GM06990 (cell line): Measurements from ENCODE around the gene NUFIP2.

Experiments used
- DNase-seq: peaks from one replicate; pipeline ENCODE4 v3.0.0-alpha.2; 2011; ENCODE audit not compliant: insufficient read length; ENCODE audit errors: extremely low read depth
- H3K27me3 ChIP-seq: replicated peaks from 2 replicates; pipeline ENCODE4 v1.6.0; 2011; ENCODE audit warnings: low read length; ENCODE audit not compliant: control insufficient read depth, insufficient read depth
- H3K36me3 ChIP-seq: 2 replicates; pipeline ENCODE4 v1.5.1; 2011; ENCODE audit warnings: low read length; ENCODE audit not compliant: control insufficient read depth, insufficient read depth
- H3K4me3 ChIP-seq: replicated peaks from 2 replicates; pipeline ENCODE4 v1.5.1; 2011; ENCODE audit warnings: low read depth, mild to moderate bottlenecking, control low read depth, low read length
- CTCF ChIP-seq: IDR thresholded peaks from 2 replicates; pipeline ENCODE4 v1.5.1; 2011; ENCODE audit warnings: low read length, control low read depth, mild to moderate bottlenecking, inconsistent platforms; ENCODE audit not compliant: insufficient read depth, poor library complexity, severe bottlenecking

The NUFIP2 gene

DNA sequence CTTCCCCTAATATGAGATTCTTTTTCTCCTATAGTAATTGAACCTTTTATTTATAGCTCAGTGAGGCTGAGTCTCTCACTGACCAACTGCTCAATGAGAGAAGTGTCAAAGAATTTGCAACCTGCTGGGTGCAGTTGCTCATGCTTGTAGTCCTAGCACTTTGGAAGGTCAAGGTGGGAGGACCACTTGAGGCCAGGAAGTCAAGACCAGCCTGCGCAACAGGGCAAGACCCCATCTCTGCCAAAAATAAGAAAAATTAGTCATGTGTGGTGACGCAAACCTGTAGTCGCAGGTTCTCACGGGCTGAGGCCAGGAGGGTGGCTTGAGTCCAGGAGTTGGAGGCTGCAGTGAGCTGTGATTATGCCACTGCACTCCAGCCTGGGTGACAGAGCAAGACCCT is 78.2 kb downstream of the NUFIP2 start:
- Histone ChIP-seq H3K4me3 (no peak overlapping the region), H3K27me3 (no peaks in the 10 kb centered on the region), H3K36me3 (no peaks in the 10 kb centered on the region)
- no peak for DNase-seq
- TF ChIP-seq CTCF = no peak

GRCh38 chr17:29215174-29215573 is 78.8 kb downstream of the NUFIP2 start:
- no peak for DNase-seq
- no peak overlapping the region for H3K4me3 ChIP-seq
- H3K27me3 ChIP-seq = no peaks in the 10 kb centered on the region
- H3K36me3 ChIP-seq = no peaks in the 10 kb centered on the region
- TF ChIP-seq CTCF = no peak

DNA sequence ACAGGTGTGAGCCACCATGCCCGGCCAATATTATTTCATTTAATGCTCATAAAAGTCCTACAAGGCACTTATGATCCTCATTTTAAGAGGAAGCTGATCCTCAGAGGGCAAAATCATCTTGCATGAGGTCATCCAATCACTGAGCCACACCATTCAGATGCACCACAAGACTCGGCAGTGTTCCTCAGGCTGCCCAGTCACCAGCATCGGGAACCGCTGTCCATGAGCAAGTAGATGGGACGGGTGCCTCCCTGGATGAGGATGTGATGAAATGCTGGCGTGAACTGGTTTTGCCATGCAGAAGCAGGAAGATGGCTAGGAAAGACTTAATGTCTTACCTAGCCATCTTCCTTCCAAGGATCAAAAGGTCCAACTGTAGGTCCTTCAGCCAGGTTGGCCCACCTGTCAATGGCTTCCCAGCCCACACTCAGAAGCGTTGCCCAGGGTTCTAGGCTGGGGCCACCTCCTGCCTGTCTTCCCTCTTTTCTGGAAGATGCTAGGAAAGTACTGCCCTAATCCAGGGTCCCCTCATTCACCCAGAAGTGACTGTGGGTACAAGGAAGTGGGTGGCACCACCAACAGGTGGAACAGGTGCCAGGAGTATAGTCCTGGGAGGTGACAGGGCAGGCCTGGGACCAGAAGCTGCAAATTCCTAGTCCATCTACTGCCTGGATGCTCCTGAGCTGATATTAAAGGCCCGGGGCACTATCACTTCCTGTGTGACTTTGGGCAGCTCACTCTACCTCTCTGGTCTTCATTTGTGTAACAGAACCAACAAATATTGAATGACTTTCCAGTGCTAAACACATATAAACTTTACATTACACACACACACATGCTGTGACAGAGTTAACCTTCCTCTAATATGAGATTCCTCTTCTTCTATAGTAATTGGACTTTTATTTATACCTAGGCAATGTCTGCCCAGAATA is 79.5 kb downstream of the NUFIP2 start:
- no peak for DNase-seq
- Histone ChIP-seq H3K4me3 (no peak overlapping the region), H3K36me3 (no peaks in the 10 kb centered on the region), H3K27me3 (no peaks in the 10 kb centered on the region)
- TF ChIP-seq CTCF = no peak

- Histone ChIP-seq H3K27me3 (no peaks in the 10 kb centered on the region), H3K4me3 (no peak overlapping the region), H3K36me3 (no peaks in the 10 kb centered on the region)
- TF ChIP-seq CTCF = no peak
- no peak for DNase-seq
Measured at GRCh38 chr17:29212681-29213121, 81.2 kb downstream of the NUFIP2 start.

GRCh38 chr17:29212094-29212631 is 81.8 kb downstream of the NUFIP2 start:
- H3K4me3 ChIP-seq = no peak overlapping the region
- no peaks in the 10 kb centered on the region for H3K36me3 ChIP-seq
- DNase-seq = no peak
- no peak for TF ChIP-seq CTCF
- H3K27me3 ChIP-seq = no peaks in the 10 kb centered on the region
